Epithelial cell of esophagus (primary cell): ENCODE measurements around the gene PTTG1IP.

Experiments used
- DNase-seq: peaks from one replicate; pipeline ENCODE4 v3.0.0; 2010; ENCODE audit warnings: low read depth
- H3K4me3 ChIP-seq: 2 replicates; pipeline ENCODE4 v1.5.1; 2011; ENCODE audit warnings: mild to moderate bottlenecking, low read length, control low read depth
- TF ChIP-seq, protein P1 (sequence below): IDR thresholded peaks from 2 replicates; pipeline ENCODE4 v1.5.1; 2011; ENCODE audit warnings: low read depth, mild to moderate bottlenecking, low read length, control low read depth, inconsistent platforms; ENCODE audit not compliant: insufficient read depth; ENCODE audit errors: missing control alignments

PTTG1IP gene, protein sequence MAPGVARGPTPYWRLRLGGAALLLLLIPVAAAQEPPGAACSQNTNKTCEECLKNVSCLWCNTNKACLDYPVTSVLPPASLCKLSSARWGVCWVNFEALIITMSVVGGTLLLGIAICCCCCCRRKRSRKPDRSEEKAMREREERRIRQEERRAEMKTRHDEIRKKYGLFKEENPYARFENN

DNA sequence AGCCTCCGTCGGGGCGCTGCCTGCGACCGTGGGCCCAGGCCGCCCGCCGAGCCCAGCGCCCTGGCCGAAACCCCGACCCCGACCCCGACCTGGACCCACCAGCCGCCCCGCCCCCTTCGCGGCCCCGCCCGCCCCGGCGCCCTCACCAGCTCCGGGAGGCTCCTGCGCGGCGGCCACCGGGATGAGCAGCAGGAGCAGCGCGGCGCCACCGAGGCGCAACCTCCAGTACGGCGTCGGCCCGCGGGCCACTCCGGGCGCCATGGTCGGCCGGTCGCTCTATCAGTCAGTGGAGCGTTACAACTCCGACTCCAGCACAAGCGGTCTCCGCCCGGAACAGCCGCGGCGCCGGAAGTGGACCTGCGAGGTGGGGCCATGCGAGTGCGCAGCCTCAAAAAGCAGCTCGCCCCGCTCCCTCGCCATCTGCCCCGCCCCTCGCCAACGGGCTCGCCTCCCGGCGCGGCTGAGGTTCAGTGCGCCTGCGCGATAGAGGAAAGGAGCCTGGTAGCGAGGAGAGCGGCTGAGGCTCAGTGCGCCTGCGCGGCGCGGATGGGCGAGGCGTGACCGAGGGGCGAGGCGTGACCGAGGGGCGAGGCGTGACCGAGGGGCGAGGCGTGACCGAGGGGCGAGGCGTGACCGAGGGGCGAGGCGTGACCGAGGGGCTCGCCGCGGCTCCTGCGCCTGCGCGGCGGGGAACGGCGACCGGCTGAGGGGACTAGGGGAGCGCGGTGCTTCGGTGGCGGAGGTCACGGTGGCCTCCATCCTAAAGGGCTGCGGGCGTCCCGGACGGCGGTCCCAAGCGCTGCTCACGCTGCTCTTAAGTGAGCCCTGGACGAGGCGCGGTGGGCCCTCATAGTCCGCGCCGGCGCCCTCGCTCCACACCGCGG, at the start of gene PTTG1IP:
Gene PTTG1IP (minus strand): TSS at position 335 of the 884 bp plus-strand sequence. CDS start 74 bp downstream, at position 261.
- H3K4me3 ChIP-seq = peak within 1 kb of the TSS; percentile 70
- DNase-seq = peak; percentile 97
- TF ChIP-seq, protein P1, sequence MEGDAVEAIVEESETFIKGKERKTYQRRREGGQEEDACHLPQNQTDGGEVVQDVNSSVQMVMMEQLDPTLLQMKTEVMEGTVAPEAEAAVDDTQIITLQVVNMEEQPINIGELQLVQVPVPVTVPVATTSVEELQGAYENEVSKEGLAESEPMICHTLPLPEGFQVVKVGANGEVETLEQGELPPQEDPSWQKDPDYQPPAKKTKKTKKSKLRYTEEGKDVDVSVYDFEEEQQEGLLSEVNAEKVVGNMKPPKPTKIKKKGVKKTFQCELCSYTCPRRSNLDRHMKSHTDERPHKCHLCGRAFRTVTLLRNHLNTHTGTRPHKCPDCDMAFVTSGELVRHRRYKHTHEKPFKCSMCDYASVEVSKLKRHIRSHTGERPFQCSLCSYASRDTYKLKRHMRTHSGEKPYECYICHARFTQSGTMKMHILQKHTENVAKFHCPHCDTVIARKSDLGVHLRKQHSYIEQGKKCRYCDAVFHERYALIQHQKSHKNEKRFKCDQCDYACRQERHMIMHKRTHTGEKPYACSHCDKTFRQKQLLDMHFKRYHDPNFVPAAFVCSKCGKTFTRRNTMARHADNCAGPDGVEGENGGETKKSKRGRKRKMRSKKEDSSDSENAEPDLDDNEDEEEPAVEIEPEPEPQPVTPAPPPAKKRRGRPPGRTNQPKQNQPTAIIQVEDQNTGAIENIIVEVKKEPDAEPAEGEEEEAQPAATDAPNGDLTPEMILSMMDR = no peak

DNA sequence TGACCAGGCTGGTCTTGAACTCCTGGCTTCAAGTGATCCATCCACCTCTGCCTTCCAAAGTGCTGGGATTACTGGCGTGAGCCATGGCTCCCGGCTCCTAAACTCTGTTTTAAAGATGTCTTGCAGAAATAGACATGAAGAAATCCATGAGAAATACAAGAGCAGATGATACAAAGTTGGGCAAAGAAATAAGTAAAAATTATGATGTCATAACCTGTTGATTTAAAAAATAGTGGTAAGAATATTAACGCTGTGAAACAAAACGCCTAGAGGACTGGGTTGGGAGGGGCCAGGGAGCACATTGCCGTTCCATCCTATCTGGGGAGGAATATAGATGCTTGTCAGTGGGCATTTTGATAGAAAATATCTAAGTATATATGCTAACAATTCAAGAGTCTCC, 48.4 kb upstream of the PTTG1IP start:
- H3K4me3 ChIP-seq = no peak overlapping the region
- no peak for DNase-seq
- TF ChIP-seq, protein P1 = no peak

DNA sequence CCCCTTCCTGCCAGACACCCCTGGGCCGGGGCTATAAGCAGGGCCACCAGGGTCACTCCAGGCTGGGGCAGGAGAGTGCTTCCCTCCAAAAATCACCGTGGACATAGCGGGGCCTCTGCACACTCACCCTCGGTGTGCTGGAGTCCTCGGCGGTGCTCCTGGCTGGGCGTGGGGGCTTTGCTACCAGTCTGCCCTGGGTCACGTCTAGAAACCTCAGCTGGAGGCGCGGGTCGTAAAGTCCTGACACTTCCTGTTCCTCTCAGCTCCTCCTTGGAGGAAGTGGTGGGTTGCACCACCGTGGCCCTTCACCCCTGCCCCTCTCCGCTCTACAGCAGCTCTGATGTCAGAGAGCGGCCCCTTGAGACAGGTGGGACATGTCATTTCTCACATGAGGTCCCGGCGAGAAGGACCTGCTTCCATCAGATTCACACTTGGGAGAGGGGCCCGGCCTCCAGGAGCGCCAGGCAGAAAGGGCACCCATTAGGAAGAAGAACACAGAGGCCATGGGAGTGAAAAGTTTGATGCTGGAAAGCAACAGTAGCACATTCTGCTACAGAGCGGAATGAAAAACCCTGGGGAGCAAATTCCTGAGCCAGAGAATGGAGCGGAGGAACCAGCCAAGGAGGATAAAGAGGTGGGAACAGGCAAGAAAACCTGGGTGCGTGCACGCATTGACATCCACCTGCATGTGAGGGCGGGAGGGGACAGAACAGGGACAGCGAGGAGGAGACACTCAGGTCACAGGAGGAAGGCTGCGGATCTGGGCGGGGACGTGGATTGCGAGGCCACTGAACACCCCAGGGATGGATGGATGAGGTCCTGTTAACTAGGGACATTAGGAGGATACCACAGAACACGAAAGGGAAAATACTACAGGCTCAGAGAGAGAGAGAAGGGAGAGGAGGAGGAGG, 47.5 kb upstream of the PTTG1IP start, which contains the start of gene ITGB2:
Gene ITGB2 (minus strand): TSS at position 206 of the 911 bp plus-strand sequence. CDS start 10,117 bp downstream, outside the sequence.
- no peak within 1 kb of the TSS for H3K4me3 ChIP-seq
- no peak for DNase-seq
- TF ChIP-seq, protein P1 = no peak

DNA sequence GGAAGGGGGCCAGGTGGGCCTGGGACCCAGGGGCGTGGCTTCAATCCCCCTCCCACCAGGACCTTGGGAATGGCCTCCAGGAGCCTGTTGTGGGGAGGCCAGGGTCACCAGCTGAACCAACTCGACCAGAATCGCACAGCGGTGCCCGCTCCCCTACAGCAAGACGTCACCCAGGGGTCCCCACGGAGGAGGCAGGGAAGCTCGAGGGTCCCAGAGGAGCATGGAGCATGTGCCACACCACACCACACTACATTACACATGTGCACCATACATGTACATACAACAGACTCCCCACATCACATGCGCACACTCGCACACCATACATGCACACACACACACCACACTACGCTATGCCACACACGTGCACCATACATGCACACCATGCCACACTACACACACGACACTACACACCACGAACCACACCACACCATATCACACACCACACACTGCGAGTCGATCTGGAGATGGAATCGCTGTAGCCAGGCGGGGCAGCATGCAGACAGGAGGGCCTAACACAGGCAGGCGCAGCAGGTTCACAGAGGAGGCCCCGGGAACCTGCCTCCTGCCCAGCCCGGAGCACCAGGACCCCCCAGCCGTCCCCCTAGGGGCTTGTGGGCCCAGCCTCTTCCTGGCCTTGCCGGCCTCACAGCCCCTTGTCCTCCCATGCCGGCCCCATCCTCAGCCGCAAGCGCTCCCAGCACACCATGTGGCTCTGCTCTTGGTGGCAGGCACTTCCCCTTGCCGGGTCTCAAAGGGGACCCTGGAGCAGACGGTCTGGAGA, 46.6 kb upstream of the PTTG1IP start:
- no peak for DNase-seq
- no peak overlapping the region for H3K4me3 ChIP-seq
- TF ChIP-seq, protein P1 = no peak

DNA sequence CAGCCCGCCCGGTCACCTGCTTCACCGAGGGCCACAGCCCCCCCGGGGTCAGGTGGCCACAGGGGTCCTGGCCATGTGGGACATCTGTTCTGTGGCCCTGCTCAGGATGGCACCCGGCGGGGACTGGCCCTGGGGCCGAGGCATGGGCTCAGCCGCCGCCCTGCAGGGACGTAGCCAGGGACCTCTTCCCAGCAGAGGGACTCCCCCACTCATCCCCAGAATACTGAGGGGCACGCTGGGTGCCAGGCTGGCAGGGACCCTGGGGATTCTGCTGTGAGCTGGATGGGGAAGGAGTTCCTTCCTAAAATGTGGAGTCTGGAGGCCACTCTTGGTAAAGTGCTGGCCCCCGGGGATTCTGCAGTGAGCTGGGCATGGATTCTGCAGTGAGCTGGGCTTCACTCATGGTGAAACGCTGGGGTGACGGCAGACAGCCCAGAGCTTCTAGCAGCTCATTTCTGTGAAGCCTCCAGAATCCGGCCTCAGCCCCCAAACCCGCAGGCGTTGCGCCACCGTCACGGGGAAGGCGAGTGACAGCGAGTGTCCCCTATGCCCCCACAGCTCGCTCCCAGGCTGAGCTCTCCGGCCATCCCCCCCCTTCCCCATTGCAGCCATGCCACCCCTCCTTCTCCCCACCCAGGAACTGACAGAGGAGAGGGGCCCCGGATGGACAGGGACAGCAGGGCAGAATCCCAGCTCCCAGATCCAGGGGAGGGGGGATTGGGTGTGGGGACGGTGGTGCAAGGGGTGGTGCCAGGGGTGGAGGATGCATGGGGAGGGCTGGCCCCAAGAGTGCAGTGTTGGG, 45.8 kb upstream of the PTTG1IP start:
- no peak overlapping the region for H3K4me3 ChIP-seq
- TF ChIP-seq, protein P1 = no peak
- no peak for DNase-seq

DNA sequence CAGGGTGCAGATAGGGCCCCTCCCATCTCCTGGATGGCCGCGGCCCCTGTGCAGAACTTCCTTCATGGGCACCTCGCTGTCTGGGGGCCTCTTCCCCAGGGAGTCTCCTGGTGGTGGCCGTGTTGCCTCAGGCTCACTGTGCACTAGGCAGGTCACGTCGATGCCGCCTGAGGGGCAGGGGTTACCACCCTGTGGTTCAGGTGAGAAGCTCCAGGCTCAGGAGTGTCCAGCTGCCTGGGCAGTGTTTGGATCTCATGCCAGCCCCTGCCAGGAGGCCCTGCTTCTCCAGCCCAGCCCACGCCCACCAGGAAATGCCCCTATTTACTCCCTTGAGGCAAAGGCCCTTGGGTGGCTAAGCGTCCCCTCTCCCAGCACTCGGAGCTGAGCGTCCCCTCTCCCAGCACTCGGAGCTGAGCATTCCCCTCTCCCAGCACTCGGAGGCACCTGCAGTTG, 45.1 kb upstream of the PTTG1IP start:
- no peak overlapping the region for H3K4me3 ChIP-seq
- TF ChIP-seq, protein P1 = no peak

More for the DNA sequence above, 45.1 kb upstream of the PTTG1IP start:
- no peak for DNase-seq
